Stimulated activated CD4-positive, alpha-beta T cell treated with anti-CD3 and anti-CD28 coated beads, Interleukin-1b, Interleukin-23, amount 100 ng/mL, for 24 hours (primary cell): ENCODE results near the gene AMER3.
"Not testable (repeated sequence)": the region's sequence is repeated elsewhere in the genome, so short reads cannot be mapped to it uniquely, and the experiment has no call there.

ENCODE experiments used
- DNase-seq, 4 experiments: peaks; one replicate each; pipeline ENCODE4 v3.0.0-alpha.2; 2020; ENCODE audit warnings: low read depth in 4 of 4, low spot score in 1 of 4

AMER3 gene, protein sequence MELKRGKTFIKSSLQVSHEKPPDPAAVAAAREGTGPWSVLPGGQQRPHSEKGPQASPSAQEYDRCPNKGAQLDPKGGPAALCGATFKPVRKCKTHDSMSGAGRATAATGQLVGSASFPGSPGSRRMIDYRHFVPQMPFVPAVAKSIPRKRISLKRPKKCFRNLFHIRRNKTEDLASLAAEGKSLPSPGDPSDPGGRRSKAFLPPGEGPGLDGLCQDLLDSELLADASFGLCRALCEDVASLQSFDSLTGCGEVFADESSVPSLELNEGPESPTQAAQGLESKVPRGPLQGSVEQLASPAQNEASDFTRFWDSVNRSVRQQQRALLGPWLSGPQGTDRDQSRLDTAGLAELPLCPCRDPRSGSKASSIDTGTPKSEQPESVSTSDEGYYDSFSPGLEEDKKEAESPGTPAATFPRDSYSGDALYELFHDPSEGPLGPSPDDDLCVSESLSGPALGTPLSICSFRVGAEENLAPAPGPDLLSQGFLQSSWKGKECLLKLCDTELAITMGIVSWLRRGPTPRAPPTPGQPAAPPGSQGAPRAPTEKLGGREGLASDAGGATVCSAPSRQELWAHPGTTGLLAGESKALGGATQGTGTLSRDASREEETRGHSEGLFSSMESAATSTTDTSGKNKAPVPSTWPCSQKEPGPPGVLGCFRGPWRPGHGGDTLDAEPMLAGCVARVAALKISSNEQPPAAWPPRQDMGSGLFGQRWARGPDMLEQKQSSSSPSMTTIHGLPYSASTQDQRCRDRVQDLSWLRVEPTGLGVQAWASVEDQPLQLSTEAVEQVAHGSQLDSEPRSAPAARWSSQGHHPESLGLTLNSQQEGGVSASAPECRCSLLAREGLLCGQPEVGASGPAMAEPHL

DNA sequence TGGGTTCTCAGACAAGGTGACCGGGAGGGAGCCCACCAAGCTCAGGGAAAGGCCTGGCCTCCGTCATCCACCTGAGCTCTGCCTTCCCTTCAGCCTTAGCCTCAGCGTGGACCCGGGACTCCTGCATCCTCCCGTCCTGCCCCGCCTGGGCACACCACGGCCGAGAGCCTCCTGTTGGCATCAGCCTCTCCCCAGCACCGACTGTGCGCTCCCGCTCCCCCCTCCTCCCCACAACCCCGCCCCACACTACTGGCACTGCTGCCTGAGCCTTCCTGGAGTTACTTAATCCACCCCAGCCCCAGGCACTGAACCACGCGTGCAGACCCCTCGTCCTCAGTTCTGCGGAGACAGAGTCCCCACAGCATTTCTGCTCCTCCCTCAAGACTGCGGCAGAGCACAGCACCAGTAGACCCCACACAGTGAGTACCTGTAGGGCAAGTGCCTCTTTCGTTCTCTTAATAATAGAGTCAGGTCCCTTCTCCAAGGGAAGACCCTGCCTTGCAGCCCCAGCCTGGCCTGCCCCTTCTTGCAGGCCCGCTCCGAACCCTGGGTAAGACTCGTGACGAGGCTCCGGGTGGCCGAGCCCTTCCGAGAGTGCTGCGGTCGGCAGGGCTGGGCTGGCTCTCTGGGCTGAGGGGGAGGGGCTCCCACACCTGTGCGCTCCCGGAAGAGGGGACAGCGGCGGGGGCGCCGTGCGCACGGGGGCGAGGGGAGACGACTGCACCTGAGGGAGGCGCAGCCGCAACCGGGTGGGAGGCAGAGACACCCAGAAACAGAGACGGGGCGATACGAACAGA is at the start of gene AMER3:
Gene AMER3 (plus strand): TSS at position 285 of the 797 bp plus-strand sequence. CDS start 6,533 bp downstream, outside the sequence.
- no peak for DNase-seq

- DNase-seq: not testable (repeated sequence)
These were observed 40.5 kb upstream of the AMER3 start for GRCh38 chr2:130714795-130715194.

DNA sequence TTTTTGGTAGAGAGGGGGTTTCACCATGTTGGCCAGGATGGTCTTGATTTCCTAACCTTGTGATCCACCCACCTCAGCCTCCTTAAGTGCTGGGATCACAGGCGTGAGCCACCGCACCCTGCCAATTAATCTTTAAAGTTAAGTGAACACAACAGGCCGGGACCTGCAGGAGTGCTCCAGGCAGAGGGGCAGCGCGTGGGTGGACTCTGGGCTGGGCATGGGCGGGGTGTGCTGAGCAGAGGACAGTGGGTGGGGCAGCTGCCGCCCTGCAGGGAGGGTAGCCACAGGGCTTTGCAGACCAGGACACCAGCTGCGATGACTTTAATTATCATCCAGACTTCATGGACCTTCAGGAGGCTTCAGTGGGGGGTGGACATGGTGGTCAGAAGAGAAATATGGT is 35.3 kb upstream of the AMER3 start:
- no peak for DNase-seq

DNA sequence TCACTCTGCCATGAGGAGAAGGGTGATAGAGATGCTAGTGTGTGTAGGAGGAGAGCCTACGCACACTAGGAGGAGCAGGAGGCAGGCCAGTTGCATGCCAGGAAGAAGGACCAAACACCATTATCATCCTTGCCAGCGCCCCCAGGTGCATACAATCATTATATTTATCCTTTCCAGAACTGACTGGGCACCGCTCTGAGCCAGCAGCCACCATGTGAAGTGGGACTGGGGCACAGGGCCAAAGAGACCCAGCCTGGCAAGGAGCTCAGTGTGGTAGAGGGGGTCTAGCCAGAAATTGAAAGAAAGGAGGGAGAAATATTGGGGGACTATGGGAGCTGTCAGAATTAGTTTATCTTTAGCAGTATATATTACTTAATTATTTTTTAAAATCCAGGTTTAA is 34.8 kb upstream of the AMER3 start:
- DNase-seq: no peak

- DNase-seq: no peak
These were observed 30.9 kb upstream of the AMER3 start for GRCh38 chr2:130724455-130724854.

DNA sequence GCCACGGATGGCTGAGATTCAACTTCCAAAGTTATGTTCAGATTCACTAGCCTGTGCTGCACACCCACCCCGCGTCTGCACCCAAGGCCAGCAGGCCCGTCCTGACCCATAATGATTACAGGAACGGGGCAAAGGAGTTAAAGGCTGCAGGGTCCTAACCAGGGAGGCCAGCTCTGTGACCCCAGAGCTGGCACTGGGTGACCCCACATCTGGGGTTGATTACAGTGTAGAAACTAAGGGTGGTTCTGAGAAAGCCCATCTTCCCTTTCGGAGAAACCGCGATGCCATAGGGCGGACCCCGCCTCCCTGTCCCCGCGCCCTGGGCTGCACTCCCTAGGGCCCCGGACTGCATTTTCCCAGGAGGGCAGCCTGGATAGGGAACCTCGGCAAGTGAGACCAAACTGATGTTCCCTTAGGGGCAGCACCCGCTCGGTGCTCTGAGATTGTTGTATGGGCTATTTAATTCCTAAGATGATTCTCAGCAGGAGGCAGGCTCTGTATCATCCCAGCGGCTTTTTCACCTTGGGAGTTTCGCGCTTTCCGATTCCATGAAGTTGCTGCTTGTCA is 28.6 kb upstream of the AMER3 start:
- DNase-seq: no peak

GRCh38 chr2:130727286-130727924 is 27.9 kb upstream of the AMER3 start:
- peak; percentile 70 to 82 (median 78) for DNase-seq

- no peak for DNase-seq
These were observed 27.3 kb upstream of the AMER3 start for GRCh38 chr2:130728007-130728454.

- no peak for DNase-seq
These were observed 26.6 kb upstream of the AMER3 start, which contains the start of gene GPR148 for GRCh38 chr2:130728549-130729316. Gene GPR148, plus strand, starts transcription at chr2:130729070. Its CDS starts 82 bp downstream, at chr2:130729152.

DNA sequence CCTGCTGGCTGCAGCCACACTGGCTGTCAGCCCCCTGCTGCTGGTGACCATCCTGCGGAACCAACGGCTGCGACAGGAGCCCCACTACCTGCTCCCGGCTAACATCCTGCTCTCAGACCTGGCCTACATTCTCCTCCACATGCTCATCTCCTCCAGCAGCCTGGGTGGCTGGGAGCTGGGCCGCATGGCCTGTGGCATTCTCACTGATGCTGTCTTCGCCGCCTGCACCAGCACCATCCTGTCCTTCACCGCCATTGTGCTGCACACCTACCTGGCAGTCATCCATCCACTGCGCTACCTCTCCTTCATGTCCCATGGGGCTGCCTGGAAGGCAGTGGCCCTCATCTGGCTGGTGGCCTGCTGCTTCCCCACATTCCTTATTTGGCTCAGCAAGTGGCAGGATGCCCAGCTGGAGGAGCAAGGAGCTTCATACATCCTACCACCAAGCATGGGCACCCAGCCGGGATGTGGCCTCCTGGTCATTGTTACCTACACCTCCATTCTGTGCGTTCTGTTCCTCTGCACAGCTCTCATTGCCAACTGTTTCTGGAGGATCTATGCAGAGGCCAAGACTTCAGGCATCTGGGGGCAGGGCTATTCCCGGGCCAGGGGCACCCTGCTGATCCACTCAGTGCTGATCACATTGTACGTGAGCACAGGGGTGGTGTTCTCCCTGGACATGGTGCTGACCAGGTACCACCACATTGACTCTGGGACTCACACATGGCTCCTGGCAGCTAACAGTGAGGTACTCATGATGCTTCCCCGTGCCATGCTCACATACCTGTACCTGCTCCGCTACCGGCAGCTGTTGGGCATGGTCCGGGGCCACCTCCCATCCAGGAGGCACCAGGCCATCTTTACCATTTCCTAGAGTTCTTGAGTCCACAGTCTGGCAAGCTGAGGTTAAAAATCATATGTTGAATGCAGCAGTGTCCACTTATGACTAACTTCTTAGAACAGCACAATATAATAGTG is 25.7 kb upstream of the AMER3 start:
- DNase-seq: no peak

GRCh38 chr2:130732257-130732656 is 23.1 kb upstream of the AMER3 start:
- DNase-seq: not testable (repeated sequence)

- DNase-seq: no peak
These were observed 20.1 kb upstream of the AMER3 start for GRCh38 chr2:130735200-130735599.

- DNase-seq: no peak
These were observed 18.9 kb upstream of the AMER3 start for GRCh38 chr2:130736487-130736886.

- no peak for DNase-seq
These were observed 17.7 kb upstream of the AMER3 start for GRCh38 chr2:130737592-130737991.

GRCh38 chr2:130740671-130741070 is 14.7 kb upstream of the AMER3 start:
- DNase-seq: no peak

DNA sequence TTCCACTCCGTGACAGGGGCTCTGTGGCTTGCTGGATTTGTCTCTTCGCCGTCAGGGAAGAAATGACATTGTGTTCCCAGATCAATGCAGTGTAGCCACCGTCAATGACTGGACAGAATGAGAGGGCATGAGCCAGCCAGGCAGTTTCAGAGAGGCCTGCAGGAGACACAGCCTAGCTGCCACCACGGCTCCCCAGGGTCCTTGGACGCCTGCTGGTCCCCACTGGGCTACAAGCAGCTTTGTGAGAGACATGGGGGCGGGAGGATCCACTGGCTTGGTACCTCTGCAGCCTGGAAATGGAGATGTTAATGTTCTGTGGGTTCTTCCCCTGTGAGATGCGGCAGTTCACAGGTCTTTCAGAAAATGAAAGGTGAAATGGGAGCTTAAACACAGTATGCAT is 12.1 kb upstream of the AMER3 start:
- DNase-seq: no peak

DNA sequence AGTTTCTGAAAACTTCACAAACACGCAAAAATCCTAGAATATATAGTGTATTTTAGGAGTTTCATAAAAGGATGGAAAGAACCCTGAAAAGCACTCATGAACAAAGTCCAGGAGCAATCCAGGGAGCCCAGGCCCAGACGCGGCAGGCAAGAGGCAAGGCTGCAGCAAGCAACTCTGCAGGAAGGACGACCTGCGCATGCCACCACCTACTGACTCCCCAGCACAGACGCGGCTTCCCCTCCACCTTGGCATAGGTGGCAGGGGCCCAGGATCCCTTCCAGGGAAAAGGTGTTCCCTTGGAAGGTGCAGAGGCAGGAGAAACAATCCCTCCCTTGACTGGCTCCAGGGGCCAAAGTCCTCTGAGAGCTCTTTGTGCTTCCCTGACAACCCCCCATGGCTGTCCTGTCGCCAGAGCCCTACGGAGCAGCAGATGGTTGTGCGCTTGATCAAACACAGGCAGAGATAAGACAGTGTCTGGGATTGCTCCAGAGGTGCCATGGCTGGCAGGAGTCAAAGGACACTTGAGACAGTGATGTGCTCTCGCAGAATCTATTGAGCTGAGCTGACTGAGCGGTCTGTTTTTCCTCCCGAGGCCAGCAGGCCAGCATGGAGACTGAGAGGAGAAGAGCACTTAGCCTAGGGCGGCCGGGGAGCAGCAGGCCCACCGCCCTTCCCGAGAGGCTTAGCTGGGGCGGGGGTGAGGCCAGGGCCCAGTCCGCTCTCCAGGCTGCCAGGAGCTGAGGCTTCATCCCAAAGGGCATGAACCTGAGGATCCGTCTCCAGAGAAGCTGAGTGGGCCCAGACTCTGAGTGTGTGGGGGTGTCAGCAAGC is 10.8 kb upstream of the AMER3 start:
- DNase-seq: no peak
